SKM-1 treated with dmso at 0.1 percent for 144 hours (cell line): ENCODE results near the gene ABTB2.
"Not testable (repeated sequence)": the region's sequence is repeated elsewhere in the genome, so short reads cannot be mapped to it uniquely, and the experiment has no call there.

ENCODE experiments used
- DNase-seq: peaks from one replicate; lab custom pipeline; 2025; ENCODE audit not compliant: unreplicated experiment; lab: John Stamatoyannopoulos, UW

ABTB2 gene

DNA sequence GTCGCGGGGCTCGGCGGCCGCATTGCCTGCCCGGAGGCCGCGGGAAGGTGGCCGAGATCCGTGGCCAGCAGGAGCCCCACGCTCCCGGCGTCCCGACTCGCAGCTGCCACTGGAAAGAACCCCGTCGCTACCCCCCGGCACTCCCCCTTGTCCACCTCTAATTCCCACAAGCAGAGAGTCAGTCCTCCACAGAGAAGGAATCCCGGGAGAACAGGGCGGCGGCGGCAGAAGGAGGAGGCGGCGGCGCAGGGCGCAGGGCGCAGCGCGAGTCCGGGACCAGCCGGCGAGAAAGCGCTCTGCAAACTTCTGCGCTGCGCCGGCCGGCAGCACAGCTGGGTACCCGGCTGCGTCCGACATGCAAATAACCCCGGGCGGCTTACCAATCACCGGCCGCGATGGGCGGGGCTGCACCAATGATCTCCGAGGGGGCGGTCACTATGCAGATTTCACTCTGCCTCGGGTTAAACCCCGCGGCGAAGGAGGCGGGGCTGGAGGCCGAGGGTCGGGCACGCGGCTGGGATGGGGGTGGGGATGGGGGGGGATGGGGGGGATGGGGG lies at the start of gene ABTB2:
Gene ABTB2 (minus strand): TSS at position 310 of the 557 bp plus-strand sequence.
- DNase-seq = peak; percentile 87

- DNase-seq = no peak
Measured at GRCh38 chr11:34407121-34407813, 49.5 kb upstream of the ABTB2 start.

- DNase-seq = no peak
Measured at GRCh38 chr11:34406413-34406812, 48.6 kb upstream of the ABTB2 start.

- DNase-seq = no peak
Measured at GRCh38 chr11:34405079-34405858, 47.5 kb upstream of the ABTB2 start.

DNA sequence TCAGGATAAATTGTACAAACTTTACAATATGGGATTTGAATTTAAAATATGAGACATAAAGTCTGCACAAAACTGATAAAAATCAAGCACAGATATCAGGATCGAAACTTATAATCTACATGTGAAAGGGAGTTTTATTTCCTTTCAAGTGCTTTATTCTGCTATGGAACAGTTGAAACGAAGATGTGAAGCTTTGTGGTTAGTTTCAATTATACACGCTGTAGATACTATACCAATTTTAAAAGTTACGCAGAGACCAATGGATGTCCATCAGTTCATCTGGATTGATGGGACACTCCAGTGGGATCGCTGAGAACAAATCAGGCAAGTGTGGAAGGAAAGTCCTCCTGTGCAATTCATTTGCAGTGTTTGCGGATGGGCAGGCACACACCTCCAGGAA lies 46.5 kb upstream of the ABTB2 start:
- DNase-seq = no peak

DNA sequence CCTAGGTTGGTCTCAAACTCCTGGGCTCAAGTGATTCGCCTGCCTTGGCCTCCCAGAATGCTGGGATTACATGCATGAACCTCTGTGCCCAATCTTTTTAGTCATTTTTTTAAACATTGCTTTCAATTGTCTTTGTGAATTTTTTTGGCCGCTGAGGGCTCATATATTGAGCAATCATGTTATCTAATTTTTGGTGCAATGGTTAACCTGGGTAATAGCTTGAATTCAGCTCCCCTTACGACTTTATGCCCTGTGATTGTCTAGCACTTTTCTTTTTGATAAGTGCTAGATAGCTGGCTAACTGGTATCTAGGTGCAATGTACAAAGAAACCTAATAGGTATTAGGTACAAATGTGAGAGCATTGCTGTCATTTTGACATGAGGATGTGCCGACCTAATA lies 45.6 kb upstream of the ABTB2 start:
- no peak for DNase-seq

GRCh38 chr11:34397811-34398210 lies 40.0 kb upstream of the ABTB2 start:
- DNase-seq = no peak

- no peak for DNase-seq
Measured at GRCh38 chr11:34397120-34397519, 39.3 kb upstream of the ABTB2 start.

- no peak for DNase-seq
Measured at GRCh38 chr11:34395916-34396550, 38.2 kb upstream of the ABTB2 start.

DNA sequence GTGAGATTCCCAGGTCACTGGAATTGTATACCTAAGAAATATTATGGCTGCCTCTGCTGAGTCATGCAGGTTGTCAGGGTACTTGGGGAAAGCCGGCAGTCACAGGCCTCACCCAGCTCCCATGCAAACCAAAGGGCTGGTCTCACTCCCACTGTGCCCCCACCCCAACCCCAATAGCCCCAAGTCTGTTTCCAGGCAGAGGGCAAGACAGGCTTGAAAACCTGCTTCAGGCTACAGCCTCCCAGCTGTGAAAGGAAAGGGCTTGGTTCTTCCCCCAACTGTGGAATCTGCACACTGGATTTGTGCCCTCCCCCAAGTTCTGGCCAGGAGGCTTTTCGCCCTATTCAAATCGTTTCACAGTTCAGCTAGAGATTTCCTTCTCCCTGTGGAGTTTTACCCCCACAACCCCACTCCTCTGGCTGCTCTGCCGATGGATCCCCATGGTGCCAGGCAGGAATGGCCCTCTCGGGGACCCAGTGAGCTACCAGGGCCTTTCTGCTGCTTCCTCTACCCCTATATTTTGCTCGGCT lies 37.0 kb upstream of the ABTB2 start:
- no peak for DNase-seq

- no peak for DNase-seq
Measured at GRCh38 chr11:34387653-34388052, 29.8 kb upstream of the ABTB2 start.

GRCh38 chr11:34386356-34386755 lies 28.5 kb upstream of the ABTB2 start:
- not testable (repeated sequence) for DNase-seq

GRCh38 chr11:34382532-34383276 lies 24.9 kb upstream of the ABTB2 start:
- DNase-seq = no peak

DNA sequence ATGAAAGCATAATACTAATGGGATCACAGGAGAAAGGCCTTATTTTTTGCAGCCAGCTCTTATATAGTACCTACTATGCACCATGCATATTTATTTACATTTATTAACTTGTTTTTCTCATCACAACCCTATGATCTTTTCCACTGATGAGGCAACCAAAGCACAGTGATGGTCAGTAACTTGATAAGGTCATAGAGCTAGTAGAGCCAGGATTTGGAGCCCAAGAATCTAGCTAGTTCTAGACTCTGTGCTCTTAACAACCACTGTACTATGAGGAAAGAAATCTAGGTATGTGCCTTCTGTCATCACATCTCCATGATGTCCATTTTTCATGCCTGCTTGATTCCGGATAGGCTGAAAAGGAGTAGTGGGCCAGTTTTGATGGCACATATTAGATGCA lies 24.0 kb upstream of the ABTB2 start:
- no peak for DNase-seq

DNA sequence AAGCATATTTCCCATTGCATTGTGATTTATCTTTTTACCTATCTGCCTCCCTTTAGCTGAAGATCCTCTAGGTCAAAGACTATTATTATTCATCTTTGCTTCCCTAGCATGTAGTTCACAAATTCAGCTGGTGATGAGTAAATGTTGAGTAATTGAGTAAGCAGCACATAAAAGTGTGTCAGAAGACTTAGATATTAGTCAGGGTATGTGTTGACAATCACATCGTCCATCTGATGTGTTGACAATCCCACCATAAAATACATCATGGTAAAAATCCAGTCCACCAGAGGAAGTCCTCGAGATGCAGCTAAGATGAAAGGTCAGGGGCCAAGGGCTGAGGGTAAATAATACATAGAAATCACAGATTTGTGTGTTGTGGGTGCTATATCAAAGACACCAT lies 22.9 kb upstream of the ABTB2 start:
- no peak for DNase-seq

DNA sequence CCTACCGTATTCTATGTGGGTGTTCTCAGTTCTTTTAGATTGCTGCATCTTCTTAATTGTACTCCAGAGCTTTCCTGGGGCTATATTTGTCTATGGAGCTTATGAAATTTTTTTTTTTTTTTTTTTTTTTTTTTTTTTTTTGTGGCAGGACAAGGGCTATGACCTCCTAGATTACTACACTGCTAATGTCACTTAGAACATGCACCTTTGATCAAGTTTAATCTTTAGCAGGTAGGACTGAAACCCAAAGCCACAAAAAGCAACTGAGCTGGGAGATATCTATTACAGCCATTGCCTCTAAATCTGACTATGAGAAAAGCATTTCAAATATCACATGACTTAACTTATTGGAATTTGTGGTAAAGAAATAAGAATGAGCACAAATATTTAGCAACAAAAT lies 21.7 kb upstream of the ABTB2 start:
- DNase-seq = no peak

GRCh38 chr11:34379079-34379478 lies 21.3 kb upstream of the ABTB2 start:
- peak; percentile 27 for DNase-seq

- DNase-seq = no peak
Measured at GRCh38 chr11:34373727-34374126, 15.9 kb upstream of the ABTB2 start.

GRCh38 chr11:34366522-34366921 lies 8.7 kb upstream of the ABTB2 start:
- peak; percentile 5 for DNase-seq

- DNase-seq = no peak
Measured at GRCh38 chr11:34364102-34364501, 6.3 kb upstream of the ABTB2 start.
